Fibroblast of upper back skin (primary cell): ENCODE results near the gene HES4.

Experiments
- DNase-seq: peaks from one replicate; pipeline ENCODE4 v3.0.0-alpha.2; 2013

HES4 gene

GRCh38 chr1:999725-1000356 is at the start of gene HES4:
HES4 (minus strand) TSS chr1:1000097; CDS start chr1:999973, 124 bp downstream.
- DNase-seq, result peak; percentile 88

GRCh38 chr1:1048765-1049164 is 48.9 kb upstream of the HES4 start:
- no peak for DNase-seq

DNA sequence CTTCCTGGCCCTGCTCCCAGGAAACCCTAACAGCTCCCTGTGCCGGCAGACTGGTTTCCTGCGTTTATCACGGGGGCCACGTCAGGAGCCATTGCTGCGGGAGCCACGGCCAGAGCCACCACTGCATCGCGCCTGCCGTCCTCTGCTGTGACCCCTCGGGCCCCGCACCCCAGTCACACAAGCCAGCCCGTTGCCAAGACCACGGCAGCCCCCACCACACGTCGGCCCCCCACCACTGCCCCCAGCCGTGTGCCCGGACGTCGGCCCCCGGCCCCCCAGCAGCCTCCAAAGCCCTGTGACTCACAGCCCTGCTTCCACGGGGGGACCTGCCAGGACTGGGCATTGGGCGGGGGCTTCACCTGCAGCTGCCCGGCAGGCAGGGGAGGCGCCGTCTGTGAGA is 48.1 kb upstream of the HES4 start:
- no peak for DNase-seq

GRCh38 chr1:1047407-1047806 is 47.5 kb upstream of the HES4 start:
- DNase-seq, result no peak

DNA sequence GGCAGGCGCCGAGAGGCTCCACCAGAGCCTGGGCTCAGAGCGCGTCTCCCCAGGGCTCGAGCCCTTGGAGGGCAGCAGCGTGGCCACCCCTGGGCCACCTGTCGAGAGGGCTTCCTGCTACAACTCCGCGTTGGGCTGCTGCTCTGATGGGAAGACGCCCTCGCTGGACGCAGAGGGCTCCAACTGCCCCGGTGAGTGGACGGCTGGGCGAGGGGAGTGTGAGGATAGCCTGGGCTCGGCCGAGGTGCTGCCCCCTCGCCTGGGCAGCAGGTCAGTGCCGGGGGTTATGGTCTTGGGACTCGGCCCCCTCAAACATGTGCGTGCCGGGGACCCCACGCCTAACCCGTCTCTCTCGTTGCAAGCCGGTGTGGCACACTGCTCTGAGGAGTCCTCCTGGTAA is 46.9 kb upstream of the HES4 start:
- DNase-seq, result no peak

DNA sequence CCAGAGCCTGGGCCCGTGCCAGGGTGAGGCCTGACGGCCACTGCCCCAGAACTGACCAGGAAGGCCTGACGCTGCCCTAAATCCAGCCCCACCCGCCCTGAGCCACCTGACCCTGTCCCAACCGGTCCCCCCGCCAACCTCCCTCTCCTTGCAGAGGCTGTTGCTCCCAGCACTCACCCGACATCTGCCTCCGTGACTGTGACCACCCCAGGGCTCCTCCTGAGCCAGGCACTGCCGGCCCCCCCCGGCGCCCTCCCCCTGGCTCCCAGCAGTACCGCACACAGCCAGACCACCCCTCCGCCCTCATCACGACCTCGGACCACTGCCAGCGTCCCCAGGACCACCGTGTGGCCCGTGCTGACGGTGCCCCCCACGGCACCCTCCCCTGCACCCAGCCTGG is 46.3 kb upstream of the HES4 start:
- no peak for DNase-seq

DNA sequence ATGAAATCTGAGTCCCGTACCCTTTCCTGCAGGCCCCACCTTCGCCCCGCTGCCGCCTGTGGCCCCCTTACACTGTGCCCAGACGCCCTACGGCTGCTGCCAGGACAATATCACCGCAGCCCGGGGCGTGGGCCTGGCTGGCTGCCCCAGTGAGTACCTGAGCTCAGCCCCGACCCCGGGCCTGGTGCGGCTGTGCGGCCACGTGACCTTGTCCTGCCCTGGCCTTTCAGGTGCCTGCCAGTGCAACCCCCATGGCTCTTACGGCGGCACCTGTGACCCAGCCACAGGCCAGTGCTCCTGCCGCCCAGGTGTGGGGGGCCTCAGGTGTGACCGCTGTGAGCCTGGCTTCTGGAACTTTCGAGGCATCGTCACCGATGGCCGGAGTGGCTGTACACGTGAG is 45.2 kb upstream of the HES4 start:
- DNase-seq, result no peak

GRCh38 chr1:1044455-1045078 is 44.7 kb upstream of the HES4 start:
- no peak for DNase-seq

GRCh38 chr1:1043921-1044320 is 44.0 kb upstream of the HES4 start:
- no peak for DNase-seq

- DNase-seq, result no peak
Measured at GRCh38 chr1:1043411-1043810, 43.5 kb upstream of the HES4 start.

GRCh38 chr1:1042835-1043234 is 42.9 kb upstream of the HES4 start:
- no peak for DNase-seq

- DNase-seq, result no peak
Measured at GRCh38 chr1:1041873-1042272, 42.0 kb upstream of the HES4 start.

- DNase-seq, result no peak
Measured at GRCh38 chr1:1041092-1041523, 41.2 kb upstream of the HES4 start.

DNA sequence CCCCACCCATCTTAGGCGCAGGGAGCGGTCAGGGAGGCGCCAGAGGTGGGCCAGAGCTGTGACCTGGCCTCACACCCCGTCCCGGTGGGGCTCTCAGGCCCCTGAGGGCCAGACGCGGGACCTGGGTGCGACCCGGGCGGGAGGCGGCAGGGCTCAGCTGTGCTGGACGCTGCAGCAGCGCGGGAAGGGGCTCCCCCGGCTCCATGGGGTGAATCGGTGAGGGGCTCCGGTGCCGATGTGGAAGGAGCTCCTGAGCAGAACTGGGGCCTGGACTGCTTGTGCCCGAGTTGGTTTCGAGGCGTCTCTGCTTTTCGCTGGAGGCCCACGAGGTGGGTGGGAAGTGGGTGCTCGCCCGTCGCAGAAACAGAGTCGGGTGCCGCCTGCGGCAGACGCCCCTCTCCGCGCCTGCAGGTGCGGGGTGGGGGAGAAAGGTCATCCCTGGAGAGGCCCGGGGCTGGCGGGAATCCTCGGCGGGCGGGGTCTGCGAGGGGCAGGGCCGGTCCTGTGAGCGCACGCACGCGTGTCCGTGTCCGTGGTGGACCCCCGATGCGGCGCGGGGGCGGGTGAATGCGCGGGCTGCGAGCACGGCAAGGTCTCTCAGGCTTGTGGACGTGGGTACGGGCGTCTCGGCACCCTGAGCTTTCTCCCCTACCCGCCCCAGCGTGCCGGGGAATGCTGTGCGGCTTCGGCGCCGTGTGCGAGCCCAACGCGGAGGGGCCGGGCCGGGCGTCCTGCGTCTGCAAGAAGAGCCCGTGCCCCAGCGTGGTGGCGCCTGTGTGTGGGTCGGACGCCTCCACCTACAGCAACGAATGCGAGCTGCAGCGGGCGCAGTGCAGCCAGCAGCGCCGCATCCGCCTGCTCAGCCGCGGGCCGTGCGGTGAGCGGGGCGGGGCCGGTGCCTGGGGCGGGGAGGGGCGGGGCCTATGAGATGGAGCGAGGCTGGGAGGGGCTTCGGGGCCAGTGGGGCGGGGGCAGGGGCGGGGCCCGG is 40.4 kb upstream of the HES4 start:
- peak; percentile 85 for DNase-seq

DNA sequence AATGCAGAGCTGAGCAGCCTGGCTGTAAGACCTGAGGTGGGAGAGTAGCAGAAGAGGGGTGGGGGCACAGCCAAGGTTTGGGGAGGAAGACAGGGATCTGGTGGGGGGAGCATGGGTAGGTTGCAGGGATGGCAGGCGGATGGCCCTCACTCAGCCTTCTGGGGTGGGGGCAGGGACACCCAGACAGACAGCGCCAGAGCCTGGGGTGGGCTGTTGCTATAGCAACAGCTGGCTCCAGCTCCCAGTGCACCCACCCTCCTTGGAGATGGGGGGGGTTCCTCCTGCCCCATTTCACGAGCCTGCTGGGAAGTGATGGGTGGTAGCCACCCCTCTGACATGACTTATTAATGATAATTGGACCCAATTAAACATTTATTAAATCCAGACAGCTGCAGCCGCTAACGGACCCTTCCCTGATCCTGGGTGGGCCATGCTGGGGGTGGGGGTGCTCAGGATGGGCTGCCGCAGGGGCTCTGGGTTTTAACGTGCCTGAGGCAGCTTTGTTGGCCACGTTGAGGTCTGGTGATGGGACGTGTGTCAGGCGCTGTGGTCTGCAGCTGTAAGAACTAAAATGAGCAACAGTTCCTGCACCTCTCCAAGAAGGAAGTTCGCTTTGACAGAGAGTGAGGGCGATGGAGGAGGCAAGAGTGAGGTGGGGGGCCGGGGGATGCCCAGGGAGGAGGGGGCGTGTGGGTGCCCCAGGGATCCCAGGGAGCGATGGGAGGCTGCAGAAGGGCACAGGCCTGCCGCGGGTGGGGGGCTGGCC is 39.4 kb upstream of the HES4 start:
- no peak for DNase-seq

GRCh38 chr1:1038694-1039093 is 38.8 kb upstream of the HES4 start:
- no peak for DNase-seq

- no peak for DNase-seq
Measured at GRCh38 chr1:1037366-1038327, 37.8 kb upstream of the HES4 start.

- no peak for DNase-seq
Measured at GRCh38 chr1:1035291-1035943, 35.5 kb upstream of the HES4 start.

GRCh38 chr1:1034439-1034781 is 34.5 kb upstream of the HES4 start:
- DNase-seq, result no peak

GRCh38 chr1:1033731-1034438 is 34.0 kb upstream of the HES4 start:
- no peak for DNase-seq
